Brain pericyte (primary cell): ENCODE results near the gene ZNF768.
A peak's percentile ranks its signal among the peaks of the same experiment; 100 is the strongest.
"Not testable (repeated sequence)": the region's sequence is repeated elsewhere in the genome, so short reads cannot be mapped to it uniquely, and the experiment has no call there.

Source experiments
- DNase-seq: peaks from one replicate; pipeline ENCODE4 v3.0.0-alpha.2; 2012; ENCODE audit warnings: low read depth, low spot score

The ZNF768 gene

DNA sequence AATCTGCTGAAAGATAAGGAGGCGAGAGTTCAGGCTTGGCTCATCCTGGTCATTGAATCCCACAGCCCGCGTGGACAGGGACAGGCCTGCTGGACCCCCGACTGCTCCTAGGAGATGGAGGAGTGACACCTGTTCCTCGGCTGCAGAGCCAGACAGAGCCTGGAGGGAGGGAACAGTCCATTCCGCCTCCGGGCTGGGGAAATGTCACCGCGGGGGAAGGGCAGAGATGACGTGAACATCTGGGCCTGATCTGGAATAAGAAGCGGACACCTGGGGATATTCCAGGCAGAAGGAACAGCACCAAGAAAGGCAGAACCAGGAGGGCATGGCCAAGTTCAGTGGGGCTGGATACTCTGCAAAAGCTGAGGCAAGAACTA lies 6.8 kb upstream of the ZNF768 start:
- no peak for DNase-seq

DNA sequence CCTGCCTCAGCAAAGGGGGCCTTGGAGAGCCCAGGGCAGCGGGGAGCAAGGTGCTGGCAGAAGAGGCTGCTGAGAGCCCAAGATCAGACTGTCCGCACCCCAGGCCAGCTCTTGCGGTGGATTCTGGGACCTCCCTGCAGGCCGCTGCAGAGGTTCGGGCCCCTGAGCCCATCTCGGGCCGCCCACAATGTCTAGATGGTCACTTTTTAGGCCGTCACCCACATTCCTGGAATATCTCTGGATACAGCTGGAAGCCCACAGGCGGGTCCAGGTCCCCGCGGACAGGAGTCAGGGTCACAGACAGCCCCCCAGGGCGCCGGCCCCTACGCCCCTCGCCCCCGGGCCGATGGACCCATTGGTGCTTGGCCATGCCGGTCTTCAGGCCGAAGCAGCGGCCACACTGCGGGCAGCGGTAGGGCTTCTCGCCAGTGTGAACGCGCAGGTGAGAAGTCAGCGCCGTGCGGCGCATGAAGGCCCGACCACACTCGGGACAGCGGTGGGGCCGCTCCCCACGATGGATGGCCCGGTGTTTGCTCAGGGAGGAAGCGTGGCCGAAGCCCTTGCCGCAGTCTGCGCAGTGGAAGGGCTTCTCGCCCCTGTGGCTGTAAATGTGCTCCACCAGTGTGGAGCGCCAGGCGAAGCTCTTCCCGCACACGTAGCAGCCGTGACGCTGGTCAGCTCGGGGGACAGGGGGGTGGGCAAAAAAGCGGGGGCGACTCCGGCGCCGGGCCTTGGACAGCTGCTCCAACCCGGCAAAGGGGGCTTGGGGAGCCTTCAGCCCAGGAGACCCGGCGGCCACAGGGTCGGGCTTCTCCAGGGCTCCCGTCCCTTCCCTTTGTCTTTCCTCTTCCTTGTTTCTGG lies 6.1 kb upstream of the ZNF768 start:
- no peak for DNase-seq

GRCh38 chr16:30530163-30531037 lies 4.0 kb upstream of the ZNF768 start:
- no peak for DNase-seq

DNA sequence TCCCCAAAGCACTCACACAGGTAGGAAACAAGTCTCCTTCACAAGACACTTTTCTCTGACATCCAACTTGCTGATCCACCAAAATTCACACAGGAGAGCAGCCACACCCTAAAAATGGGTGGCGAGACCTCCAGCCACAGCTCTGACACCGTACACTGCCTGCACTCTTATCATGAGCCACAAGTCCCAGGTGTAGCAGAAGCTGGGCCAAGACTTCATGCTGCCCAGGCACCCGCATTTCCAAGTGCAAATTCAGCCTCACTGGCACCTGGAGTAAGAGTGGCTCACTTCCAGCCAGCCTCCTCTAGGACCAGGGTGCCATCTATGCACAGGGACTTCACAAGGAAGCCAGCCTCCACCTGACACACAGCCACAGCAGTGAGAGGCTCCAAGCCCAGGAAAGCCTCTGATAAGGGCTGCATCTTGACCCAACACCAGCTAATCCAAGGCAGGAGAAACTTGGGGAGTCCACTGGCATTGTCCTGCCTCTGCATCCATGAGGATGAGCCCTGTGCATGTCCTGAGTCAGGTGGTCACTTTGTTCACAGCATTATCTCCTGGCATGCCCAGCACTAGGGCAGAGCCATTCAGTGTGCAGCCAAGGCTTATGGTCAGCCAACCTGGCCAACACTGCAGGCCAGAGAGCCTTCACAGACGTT lies 2.6 kb upstream of the ZNF768 start:
- DNase-seq: no peak

- no peak for DNase-seq
Measured at GRCh38 chr16:30527635-30528178, 1.3 kb upstream of the ZNF768 start.

DNA sequence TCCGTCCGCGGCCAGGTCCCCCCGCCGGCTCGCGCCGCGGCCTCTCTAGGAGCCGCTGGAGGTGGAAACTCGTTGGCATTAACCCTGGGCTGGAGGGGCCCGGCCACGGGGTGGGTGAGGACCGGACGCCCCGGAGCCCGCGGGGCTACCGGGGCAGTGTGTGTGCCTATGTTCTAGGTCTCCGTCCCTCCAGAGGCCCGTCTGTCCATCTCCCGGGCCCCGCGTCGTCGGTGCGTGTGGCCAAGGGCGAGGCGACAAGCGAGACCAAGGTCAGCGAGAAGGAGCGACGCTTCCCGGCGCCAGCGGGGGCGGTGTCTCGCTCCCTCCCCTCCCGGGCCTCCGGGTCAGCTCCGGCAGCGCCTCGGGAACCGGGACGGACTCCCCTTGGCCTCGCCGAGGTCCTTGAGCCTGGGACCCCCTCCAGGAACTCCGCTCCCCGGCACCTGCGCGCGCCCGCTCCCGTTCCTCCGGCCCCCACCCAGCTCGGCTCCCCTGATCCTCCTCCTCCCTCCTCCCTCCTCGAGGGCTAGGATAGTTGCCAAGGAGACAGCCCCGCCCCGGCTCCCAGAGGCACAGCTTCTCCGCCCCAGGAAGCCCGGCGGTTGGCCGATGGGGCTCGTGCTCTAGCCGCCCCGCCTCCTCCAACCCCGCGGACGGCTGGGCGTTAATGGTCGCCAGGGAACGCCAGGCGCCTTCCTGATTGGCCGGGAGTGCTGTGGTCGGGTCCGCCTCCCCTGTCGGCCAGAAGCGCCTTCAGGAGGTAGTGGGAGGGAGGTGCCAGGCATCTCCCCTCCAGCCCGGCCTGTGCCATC lies 663 bp upstream of the ZNF768 start:
- peak; percentile 91 for DNase-seq

DNA sequence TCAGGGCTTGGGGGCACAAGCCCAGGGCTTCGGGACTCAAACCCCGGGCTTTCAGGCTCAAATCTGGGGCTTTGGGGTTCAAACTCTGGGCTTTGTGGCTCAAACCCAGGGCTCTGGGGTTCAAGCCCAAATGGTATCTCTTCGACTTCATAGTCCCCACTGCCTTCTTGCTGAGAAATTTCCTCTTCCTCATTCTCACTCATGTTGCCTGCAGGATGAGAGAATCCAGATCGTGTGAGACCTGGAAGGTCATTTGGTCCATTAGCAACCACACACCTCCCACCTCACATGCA lies 576 bp downstream of the ZNF768 start:
- no peak for DNase-seq

- no peak for DNase-seq
Measured at GRCh38 chr16:30524575-30525568, 1.5 kb downstream of the ZNF768 start.

DNA sequence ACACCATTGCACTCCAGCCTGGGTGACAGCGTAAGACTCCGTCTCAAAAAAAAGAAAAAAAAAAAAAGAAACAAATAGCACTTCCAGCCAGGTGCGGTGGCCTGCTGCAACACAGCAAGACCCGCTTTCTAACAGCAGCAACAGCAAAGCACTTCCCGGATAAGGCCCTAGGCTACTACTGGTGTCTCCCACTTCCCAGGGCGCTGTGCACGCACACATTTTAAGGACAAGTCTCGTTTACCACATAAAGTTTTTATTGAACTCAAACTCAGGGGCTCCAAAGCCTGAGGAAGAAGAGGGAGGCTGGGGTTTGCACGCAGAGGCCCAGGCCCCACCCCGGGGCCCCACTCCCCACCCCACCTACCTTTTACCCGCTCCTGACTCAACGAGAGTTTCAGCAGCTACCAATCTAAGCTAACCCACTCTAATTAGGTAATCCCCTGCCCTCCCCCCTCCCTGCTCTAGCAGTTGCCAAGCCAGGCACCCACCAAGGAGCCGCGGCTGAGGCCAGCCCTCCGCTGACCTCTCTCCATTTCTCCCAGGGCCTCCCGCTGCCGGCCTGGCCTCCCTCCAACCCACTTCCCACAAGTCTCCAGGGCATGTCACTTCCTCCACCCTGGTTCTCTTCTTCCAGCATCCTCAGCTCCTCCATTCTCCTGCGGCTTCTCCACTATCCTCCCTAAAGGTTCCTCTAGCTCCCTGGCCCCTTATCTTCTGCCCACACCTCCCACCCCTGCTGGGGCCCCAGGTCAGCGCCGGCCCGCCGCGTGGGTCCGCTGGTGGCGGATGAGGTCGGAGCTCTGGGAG lies 2.4 kb downstream of the ZNF768 start:
- DNase-seq: no peak

DNA sequence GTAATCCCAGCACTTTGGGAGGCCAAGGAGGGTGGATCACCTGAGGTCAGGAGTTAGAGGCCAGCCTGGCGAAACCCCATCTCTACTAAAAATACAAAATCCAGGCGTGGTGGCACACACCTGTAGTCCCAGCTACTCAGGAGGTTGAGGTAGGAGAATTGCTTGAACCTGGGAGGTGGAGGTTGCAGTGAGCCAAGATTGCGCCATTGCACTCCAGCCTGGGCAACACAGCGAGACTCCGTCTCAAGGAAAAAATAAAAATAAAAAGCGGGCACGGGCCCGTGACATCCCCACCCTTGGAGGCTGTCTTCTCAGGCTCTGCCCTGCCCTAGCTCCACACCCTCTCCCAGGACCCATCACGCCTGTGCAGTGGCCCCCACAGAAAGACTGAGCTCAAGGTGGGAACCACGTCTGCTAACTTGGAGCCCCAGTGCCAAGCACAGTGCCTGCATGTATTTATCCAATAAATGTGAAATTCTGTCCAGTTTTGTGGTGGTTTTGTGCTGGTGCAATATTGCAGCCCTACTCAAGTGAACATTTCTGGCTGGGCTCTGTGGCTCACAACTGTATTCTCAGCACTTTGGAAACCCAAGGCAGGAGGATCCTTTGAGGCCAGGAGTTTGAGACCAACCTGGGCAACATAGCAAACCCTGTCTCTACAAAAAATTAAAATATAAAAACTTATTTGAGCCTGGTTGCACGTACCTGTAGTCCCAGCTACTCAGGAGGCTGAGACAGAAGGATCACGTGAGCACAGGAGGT lies 3.5 kb downstream of the ZNF768 start:
- DNase-seq: not testable (repeated sequence)

DNA sequence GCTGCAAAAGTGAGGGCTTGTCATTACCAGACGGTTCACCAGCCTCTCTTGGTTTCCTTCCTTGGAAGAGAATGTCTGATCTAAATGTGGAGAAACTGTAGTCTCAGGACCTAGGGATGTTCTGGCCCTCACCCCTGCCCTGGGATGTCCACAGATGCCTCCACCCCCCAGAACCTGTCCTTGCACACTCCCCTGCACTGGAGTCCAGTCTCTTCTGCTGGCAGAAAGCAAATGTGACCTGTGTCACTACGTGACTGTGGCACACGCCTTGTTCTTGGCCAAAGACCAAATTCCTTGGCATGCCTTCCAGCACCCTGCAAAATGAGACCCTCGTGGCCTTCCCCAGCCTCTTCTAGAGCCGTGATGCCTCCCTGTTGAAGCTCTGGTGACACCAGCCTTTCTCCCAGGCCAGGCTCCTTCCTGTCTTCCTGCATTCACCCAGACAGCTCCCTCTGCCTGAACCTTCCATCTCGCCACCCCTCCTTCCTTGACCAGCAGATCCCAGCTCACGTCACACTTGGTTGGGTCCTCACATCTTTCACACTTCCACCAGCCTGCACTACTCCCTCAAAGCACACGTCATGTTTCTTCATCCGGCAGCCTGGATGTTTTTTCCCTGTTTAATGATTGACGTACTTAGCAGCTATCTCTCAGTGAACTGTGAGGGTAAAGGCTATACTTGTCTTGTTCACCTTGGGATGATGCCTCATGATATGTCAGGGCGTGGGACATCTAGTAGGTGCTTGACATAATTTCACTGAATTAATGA lies 4.3 kb downstream of the ZNF768 start:
- DNase-seq: no peak

GRCh38 chr16:30521476-30521872 lies 4.9 kb downstream of the ZNF768 start:
- no peak for DNase-seq

- DNase-seq: no peak
Measured at GRCh38 chr16:30519120-30520049, 7.0 kb downstream of the ZNF768 start.

GRCh38 chr16:30518552-30518951 lies 7.8 kb downstream of the ZNF768 start:
- DNase-seq: no peak

DNA sequence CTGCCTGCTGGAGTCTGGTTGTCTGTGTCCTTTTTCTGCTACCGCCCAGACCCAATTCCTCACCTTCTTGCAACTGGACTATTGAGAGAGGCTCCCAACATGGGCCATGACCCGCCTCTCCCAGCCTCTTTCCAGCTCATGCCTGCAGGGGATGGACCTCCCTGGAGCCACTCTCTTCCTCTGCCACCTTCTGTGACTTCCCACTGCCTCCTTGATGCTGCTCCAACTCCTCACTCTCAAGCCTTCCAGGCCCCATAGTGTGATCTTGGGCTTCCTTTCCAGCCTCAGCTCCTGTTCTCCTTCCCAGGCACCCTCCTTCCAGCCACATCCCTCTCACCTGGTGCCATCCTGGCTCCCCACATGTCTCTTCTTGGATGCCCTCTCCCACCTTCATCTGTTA lies 11.1 kb downstream of the ZNF768 start:
- DNase-seq: no peak

- DNase-seq: no peak
Measured at GRCh38 chr16:30511509-30511908, 14.9 kb downstream of the ZNF768 start.
